K562 (cell line): ENCODE results near the gene CCR7. TPM values are rescaled to one million over a fixed set of nuclear protein-coding genes. Genes with fewer than 3 reads are reported as not detected.

Source experiments
- EHMT2 ChIP-seq: fragments of 450-650 bp; IDR thresholded peaks from 2 replicates; pipeline ENCODE4 v1.6.1; 2018; ENCODE audit warnings: antibody characterized with exemption
- MAFF ChIP-seq: IDR thresholded peaks from 2 replicates; pipeline ENCODE4 v1.6.1; 2012; ENCODE audit warnings: low read length, improper control_type of control experiment
- MEIS2 ChIP-seq: fragments of 450-650 bp; IDR thresholded peaks from 2 replicates; pipeline ENCODE4 v1.6.1; 2014; ENCODE audit warnings: mild to moderate bottlenecking; ENCODE audit not compliant: partially characterized antibody
- NR2C2 ChIP-seq, 2 experiments: fragments of 200-800 bp in 1 of 2; sonication (Bioruptor generic) in 1 of 2; sonication (generic) in 1 of 2; formaldehyde crosslinking in 1 of 2; IDR thresholded peaks; 2 replicates each; pipeline versions ENCODE4 v1.6.1 to v1.8.0; 2016 to 2022; ENCODE audit warnings: mild to moderate bottlenecking in 1 of 2, missing compliant biosample characterization in 1 of 2, missing genetic modification characterization in 1 of 2, missing genetic modification reagents in 1 of 2
- PML ChIP-seq: IDR thresholded peaks from 2 replicates; pipeline ENCODE4 v1.6.1; 2012; ENCODE audit warnings: low read length, inconsistent platforms
- SIN3B ChIP-seq: fragments of 450-650 bp; IDR thresholded peaks from 2 replicates; pipeline ENCODE4 v1.6.1; 2017; ENCODE audit warnings: low read depth, mild to moderate bottlenecking, moderate library complexity
- SRSF3 ChIP-seq: fragments of 200-400 bp; formaldehyde crosslinking; IDR thresholded peaks from 2 replicates; pipeline ENCODE4 v1.6.1; 2016; ENCODE audit warnings: mild to moderate bottlenecking, low read length, moderate library complexity; ENCODE audit not compliant: insufficient read depth
- TBL1XR1 ChIP-seq, 2 experiments: IDR thresholded peaks; 2 replicates each; pipeline ENCODE4 v1.6.1; 2012; ENCODE audit warnings: improper control_type of control experiment in 2 of 2, low read length in 2 of 2, mild to moderate bottlenecking in 1 of 2
- TCF7 ChIP-seq: sonication (generic); IDR thresholded peaks from 2 replicates; pipeline ENCODE4 v1.6.1; 2016; ENCODE audit warnings: antibody characterized with exemption, borderline replicate concordance
- ZBTB26 ChIP-seq: fragments of 450-650 bp; formaldehyde crosslinking; IDR thresholded peaks from 2 replicates; pipeline ENCODE4 v1.4.0; 2022; ENCODE audit warnings: missing genetic modification characterization
- ZC3H4 ChIP-seq: sonication (generic); formaldehyde crosslinking; IDR thresholded peaks from 2 replicates; pipeline ENCODE4 v1.9.0; 2021; ENCODE audit warnings: missing genetic modification reagents, borderline replicate concordance
- ZNF707 ChIP-seq: fragments of 250-450 bp; sonication (Bioruptor Pico); conservative IDR thresholded peaks from 2 replicates; pipeline ENCODE4 v1.8.0; 2022; ENCODE audit warnings: inconsistent platforms, mild to moderate bottlenecking, moderate library complexity
- polyA plus RNA-seq, 8 experiments: library from polyadenylated mRNA; depleted of rRNA in 4 of 8; stranded (reverse) in 5 of 8; unstranded in 3 of 8; fragments of >200 nt; fragmentation: Nextera tagmentation in 2 of 8; fragmentation: Illumina TruSeq in 1 of 8; extraction: Ambion mirVana in 2 of 8; extraction: Trizol in 1 of 8; gene quantifications; 2 replicates each; pipeline versions ENCODE4 v1.2.1 to v1.2.3, GENCODE V29; 2011 to 2014; ENCODE audit warnings: inconsistent platforms in 1 of 8, missing spikeins in 1 of 8
- total RNA-seq, 7 experiments: library from RNA; depleted of rRNA in 6 of 7; stranded (reverse); fragments of >200 nt in 6 of 7; fragmentation: Illumina TruSeq in 2 of 7; extraction: Trizol in 2 of 7; gene quantifications; 2 replicates each; pipeline versions ENCODE4 v1.2.1 to v1.2.3, GENCODE V29; 2011 to 2021; ENCODE audit warnings: low replicate concordance in 1 of 7
- TF ChIP-seq, protein P1 (sequence below), 2 experiments: fragments of 450-650 bp; formaldehyde crosslinking in 1 of 2; IDR thresholded peaks; 2 replicates each; pipeline versions ENCODE4 v1.4.0 to v1.6.1; 2014 to 2020; ENCODE audit warnings: mild to moderate bottlenecking in 2 of 2, borderline replicate concordance in 1 of 2, low read depth in 1 of 2
- TF ChIP-seq, protein P2 (sequence below), 3 experiments: fragments of 200-800 bp in 1 of 3; fragments of 250-450 bp in 1 of 3; fragments of 450-650 bp in 1 of 3; sonication (Bioruptor Pico) in 1 of 3; sonication (Bioruptor generic) in 1 of 3; formaldehyde crosslinking in 1 of 3; IDR thresholded peaks; 2 replicates each; pipeline versions ENCODE4 v1.6.1 to v1.8.0; 2016 to 2022; ENCODE audit warnings: mild to moderate bottlenecking in 2 of 3, missing genetic modification characterization in 2 of 3, missing compliant biosample characterization in 1 of 3, moderate library complexity in 1 of 3

Gene CCR7
- total and polyA plus RNA-seq, 9 of the 15 experiments (the other 6 are each of a cell fraction or from before 2014, with no cell fraction given), result 0.14 to 1.4 (median 0.56) TPM

DNA sequence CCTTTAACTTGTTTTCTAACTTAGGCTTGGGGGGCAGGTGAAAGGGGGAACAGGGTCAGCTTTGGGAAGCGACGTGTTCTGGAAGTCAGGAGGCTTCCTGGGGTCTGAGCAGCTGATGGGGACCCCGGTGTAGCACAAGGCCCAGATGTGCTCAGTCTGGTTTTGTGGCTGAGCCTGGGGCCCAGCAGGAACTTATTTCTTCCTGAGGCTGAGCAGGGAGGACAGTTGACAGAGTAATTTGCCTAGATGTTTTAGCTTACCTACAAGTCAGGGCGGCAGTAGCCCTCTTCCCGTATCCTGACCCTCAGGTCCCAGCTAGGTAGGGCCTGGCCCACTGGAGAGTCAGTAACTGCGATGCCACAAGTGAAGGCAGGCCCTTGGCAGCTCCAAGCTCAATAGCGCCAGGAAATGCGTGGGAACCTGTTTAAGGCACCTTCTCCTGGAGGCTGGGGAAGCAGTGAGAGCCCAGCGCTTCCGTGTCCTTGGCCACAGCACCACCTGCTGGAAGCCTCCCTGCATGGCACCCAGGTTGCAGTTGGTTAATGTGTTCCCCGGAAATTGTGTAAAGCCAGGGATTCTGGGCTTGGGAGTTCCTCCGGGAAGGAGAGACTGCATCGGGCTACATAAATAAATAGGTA is 5.2 kb downstream of the CCR7 start (continued):
- TF ChIP-seq ZC3H4 (no peak), TCF7 (no peak), PML (no peak), EHMT2 (no peak), ZNF707 (CRISPR knock-in tag) (no peak), TBL1XR1 (IDR thresholded peaks at IDR 0.05; ENCODE audit: low read length in 2 of 2) (0 out of 4 replicates have a peak, but pooled peaks of 1 of the 2 experiments have one; percentile 24), SRSF3 (no peak), MAFF (no peak), ZBTB26 (CRISPR knock-in tag) (no peak), MEIS2 (no peak), NR2C2 (CRISPR knock-in tag; IDR thresholded peaks at IDR 0.05) (no peak), NR2C2 (tag; IDR thresholded peaks at IDR 0.05) (no peak), SIN3B (no peak)
- TF ChIP-seq, protein P1, sequence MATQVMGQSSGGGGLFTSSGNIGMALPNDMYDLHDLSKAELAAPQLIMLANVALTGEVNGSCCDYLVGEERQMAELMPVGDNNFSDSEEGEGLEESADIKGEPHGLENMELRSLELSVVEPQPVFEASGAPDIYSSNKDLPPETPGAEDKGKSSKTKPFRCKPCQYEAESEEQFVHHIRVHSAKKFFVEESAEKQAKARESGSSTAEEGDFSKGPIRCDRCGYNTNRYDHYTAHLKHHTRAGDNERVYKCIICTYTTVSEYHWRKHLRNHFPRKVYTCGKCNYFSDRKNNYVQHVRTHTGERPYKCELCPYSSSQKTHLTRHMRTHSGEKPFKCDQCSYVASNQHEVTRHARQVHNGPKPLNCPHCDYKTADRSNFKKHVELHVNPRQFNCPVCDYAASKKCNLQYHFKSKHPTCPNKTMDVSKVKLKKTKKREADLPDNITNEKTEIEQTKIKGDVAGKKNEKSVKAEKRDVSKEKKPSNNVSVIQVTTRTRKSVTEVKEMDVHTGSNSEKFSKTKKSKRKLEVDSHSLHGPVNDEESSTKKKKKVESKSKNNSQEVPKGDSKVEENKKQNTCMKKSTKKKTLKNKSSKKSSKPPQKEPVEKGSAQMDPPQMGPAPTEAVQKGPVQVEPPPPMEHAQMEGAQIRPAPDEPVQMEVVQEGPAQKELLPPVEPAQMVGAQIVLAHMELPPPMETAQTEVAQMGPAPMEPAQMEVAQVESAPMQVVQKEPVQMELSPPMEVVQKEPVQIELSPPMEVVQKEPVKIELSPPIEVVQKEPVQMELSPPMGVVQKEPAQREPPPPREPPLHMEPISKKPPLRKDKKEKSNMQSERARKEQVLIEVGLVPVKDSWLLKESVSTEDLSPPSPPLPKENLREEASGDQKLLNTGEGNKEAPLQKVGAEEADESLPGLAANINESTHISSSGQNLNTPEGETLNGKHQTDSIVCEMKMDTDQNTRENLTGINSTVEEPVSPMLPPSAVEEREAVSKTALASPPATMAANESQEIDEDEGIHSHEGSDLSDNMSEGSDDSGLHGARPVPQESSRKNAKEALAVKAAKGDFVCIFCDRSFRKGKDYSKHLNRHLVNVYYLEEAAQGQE (IDR thresholded peaks at IDR 0.05; ENCODE audit: borderline replicate concordance), result peak; percentile 90
- TF ChIP-seq, protein P1 (CRISPR knock-in tag; IDR thresholded peaks at IDR 0.05; ENCODE audit: low read depth), result no peak
- TF ChIP-seq, protein P2, sequence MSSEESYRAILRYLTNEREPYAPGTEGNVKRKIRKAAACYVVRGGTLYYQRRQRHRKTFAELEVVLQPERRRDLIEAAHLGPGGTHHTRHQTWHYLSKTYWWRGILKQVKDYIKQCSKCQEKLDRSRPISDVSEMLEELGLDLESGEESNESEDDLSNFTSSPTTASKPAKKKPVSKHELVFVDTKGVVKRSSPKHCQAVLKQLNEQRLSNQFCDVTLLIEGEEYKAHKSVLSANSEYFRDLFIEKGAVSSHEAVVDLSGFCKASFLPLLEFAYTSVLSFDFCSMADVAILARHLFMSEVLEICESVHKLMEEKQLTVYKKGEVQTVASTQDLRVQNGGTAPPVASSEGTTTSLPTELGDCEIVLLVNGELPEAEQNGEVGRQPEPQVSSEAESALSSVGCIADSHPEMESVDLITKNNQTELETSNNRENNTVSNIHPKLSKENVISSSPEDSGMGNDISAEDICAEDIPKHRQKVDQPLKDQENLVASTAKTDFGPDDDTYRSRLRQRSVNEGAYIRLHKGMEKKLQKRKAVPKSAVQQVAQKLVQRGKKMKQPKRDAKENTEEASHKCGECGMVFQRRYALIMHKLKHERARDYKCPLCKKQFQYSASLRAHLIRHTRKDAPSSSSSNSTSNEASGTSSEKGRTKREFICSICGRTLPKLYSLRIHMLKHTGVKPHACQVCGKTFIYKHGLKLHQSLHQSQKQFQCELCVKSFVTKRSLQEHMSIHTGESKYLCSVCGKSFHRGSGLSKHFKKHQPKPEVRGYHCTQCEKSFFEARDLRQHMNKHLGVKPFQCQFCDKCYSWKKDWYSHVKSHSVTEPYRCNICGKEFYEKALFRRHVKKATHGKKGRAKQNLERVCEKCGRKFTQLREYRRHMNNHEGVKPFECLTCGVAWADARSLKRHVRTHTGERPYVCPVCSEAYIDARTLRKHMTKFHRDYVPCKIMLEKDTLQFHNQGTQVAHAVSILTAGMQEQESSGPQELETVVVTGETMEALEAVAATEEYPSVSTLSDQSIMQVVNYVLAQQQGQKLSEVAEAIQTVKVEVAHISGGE (CRISPR knock-in tag; IDR thresholded peaks at IDR 0.05), result peak in 2 of 3 experiments; percentile 52 to 92; a peak in 2 of 6 replicates
